Stomach (tissue), 9 donors: ENCODE measurements around the gene ADAM22. TPM values are rescaled to one million over a fixed set of nuclear protein-coding genes. Genes with fewer than 3 reads are reported as not detected.

Experiments
- DNase-seq, 2 donors: peaks; one replicate each; pipeline versions ENCODE4 v3.0.0 to v3.0.0-alpha.2; 2013 to 2019
- H3K27ac ChIP-seq, 5 donors: fragments of 200-600 bp in 4 of 5; sonication (generic) in 4 of 5; one replicate each; pipeline ENCODE4 v1.5.1; 2013 to 2019; ENCODE audit warnings: mild to moderate bottlenecking in 1 of 5, moderate library complexity in 1 of 5
- H3K27me3 ChIP-seq, 3 donors: fragments of 200-600 bp; sonication (generic); one replicate each; pipeline ENCODE4 v1.5.1; 2017 to 2019; ENCODE audit warnings: mixed run types in 1 of 3
- H3K36me3 ChIP-seq, 4 donors: fragments of 200-600 bp; sonication (generic); 1 replicate in 3 of 4; 2 replicates in 1 of 4; pipeline ENCODE4 v1.5.1; 2016 to 2019
- H3K4me1 ChIP-seq, 4 donors: fragments of 200-600 bp; sonication (generic); one replicate each; pipeline ENCODE4 v1.5.1; 2016 to 2019
- H3K4me3 ChIP-seq, 4 donors: fragments of 200-600 bp; sonication (generic) in 3 of 4; one replicate each; pipeline ENCODE4 v1.5.1; 2016 to 2019; ENCODE audit warnings: mild to moderate bottlenecking in 1 of 4
- H3K9me3 ChIP-seq, 4 donors: fragments of 200-600 bp; sonication (generic); one replicate each; pipeline ENCODE4 v1.5.1; 2016 to 2019
- EP300 ChIP-seq: sonication (generic); formaldehyde crosslinking; IDR thresholded peaks from one replicate; pipeline ENCODE4 v1.6.1; 2017; ENCODE audit warnings: antibody characterized with exemption
- POLR2A ChIP-seq, 4 donors: fragments of 450-650 bp; IDR thresholded peaks; one replicate each; pipeline ENCODE4 v1.6.1; 2016; ENCODE audit warnings: antibody characterized with exemption in 4 of 4, control low read depth in 2 of 4, mild to moderate bottlenecking in 1 of 4, moderate library complexity in 1 of 4
- POLR2AphosphoS5 ChIP-seq, 3 donors: sonication (generic); formaldehyde crosslinking; IDR thresholded peaks; one replicate each; pipeline ENCODE4 v1.6.1; 2016; ENCODE audit warnings: antibody characterized with exemption in 3 of 3
- WGBS, 5 donors: extraction: QIAGEN DNeasy Blood & Tissue Kit in 3 of 5; methylation state at CpG; one replicate each; pipeline versions ENCODE4 v1.1.5 to v1.1.7; 2013 to 2018; 5-methylcytosine and 5-hydroxymethylcytosine counted together
- intact Hi-C: fragments of 100-400 bp; cut with DNase I; formaldehyde crosslinking; loops from one replicate; pipeline ENCODE4 v1.15.1; 2023; ENCODE audit warnings: low total_unique reads
- polyA plus RNA-seq, 3 donors: library from polyadenylated mRNA; stranded (reverse); fragments of 200-250 nt; gene quantifications; one replicate each; pipeline ENCODE4 v1.2.3, GENCODE V29; 2013
- total RNA-seq, 5 donors: library from RNA; depleted of rRNA; stranded (reverse); fragments of >200 nt; gene quantifications; one replicate each; pipeline versions ENCODE4 v1.1.0 to v1.2.3, GENCODE V29; 2014 to 2016
- TF ChIP-seq, protein P1 (sequence below), 7 experiments: fragments of 450-650 bp in 4 of 7; fragments of 200-600 bp in 3 of 7; sonication (generic) in 3 of 7; IDR thresholded peaks; one replicate each; pipeline ENCODE4 v1.5.1; 2016 to 2019; ENCODE audit warnings: antibody characterized with exemption in 7 of 7, control low read depth in 2 of 7, mild to moderate bottlenecking in 1 of 7
- donor health status: healthy with polysubstance abuse.
- donor health status: Bipolar disorder and iron deficiency.
- donor health status: healthy.

The ADAM22 gene
- total and polyA plus RNA-seq, 8 donors: 0.06 to 16.8 (median 0.29) TPM; not detected in 1

DNA sequence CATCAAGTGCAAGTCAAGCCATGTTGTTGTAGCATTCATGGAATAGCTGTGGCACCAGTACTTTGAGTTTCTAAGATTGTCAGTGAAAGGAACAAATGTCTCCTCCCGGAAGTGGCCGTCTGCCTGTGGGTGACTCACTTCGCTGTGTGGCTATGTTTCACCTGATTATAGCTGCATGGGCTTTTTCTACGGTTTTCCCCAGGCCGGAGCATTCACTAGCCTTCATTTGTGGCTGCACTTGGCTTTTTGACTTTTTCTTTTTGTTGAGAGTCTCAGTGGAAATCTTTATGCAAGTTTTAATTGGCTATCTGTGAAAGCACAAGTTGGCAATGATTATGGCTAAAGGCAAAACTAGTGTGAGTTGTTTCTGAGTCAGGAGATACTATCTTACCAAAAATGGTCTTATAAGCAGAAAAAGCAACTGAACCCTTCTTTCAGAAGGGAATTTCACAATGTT is 250.8 kb downstream of the ADAM22 start:
- TF ChIP-seq POLR2AphosphoS5 (IDR thresholded peaks at IDR 0.05) (no peak), EP300 (no peak), POLR2A (IDR thresholded peaks at IDR 0.05) (no peak)
- TF ChIP-seq, protein P1, sequence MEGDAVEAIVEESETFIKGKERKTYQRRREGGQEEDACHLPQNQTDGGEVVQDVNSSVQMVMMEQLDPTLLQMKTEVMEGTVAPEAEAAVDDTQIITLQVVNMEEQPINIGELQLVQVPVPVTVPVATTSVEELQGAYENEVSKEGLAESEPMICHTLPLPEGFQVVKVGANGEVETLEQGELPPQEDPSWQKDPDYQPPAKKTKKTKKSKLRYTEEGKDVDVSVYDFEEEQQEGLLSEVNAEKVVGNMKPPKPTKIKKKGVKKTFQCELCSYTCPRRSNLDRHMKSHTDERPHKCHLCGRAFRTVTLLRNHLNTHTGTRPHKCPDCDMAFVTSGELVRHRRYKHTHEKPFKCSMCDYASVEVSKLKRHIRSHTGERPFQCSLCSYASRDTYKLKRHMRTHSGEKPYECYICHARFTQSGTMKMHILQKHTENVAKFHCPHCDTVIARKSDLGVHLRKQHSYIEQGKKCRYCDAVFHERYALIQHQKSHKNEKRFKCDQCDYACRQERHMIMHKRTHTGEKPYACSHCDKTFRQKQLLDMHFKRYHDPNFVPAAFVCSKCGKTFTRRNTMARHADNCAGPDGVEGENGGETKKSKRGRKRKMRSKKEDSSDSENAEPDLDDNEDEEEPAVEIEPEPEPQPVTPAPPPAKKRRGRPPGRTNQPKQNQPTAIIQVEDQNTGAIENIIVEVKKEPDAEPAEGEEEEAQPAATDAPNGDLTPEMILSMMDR (IDR thresholded peaks at IDR 0.05): no peak
- Histone ChIP-seq H3K9me3 (no peaks in the 10 kb centered on the region), H3K4me1 (no peaks in the 10 kb centered on the region), H3K27me3 (no peaks in the 10 kb centered on the region), H3K4me3 (no peak overlapping the region), H3K36me3 (no peaks in the 10 kb centered on the region), H3K27ac (no peak overlapping the region)
- intact Hi-C loops: no loop called here
- 84 to 90% (median 87%) methylated on average over 5 of the region's 5 CpGs for WGBS, 5 donors
- no peak for DNase-seq

DNA sequence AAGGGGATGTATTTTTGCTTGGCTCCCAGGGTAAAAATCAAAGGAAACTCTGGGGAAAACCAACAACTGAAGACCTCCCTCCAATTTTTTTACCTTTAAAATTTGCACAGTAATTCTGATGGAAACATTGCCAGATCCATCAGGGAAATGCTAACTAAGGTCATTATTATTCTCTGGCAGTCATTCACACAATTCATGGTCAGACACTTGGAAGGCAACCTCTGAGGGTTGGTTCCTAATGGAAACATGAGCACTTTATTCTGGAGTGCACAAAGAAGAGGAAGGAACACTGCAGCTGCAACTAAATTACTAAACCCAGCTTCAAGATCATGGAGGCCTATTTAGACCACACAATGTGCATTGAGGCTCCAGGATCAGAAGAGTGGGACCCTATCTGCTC is 251.6 kb downstream of the ADAM22 start:
- no peaks in the 10 kb centered on the region for H3K9me3 ChIP-seq
- no peaks in the 10 kb centered on the region for H3K4me1 ChIP-seq
- H3K27me3 ChIP-seq: no peaks in the 10 kb centered on the region
- DNase-seq: no peak
- H3K36me3 ChIP-seq: no peaks in the 10 kb centered on the region
- intact Hi-C loops: no loop called here
- H3K4me3 ChIP-seq: no peak overlapping the region
- no peak overlapping the region for H3K27ac ChIP-seq
- TF ChIP-seq, protein P1 (IDR thresholded peaks at IDR 0.05): no peak
- TF ChIP-seq EP300: no peak
- TF ChIP-seq POLR2A (IDR thresholded peaks at IDR 0.05): no peak
- no peak for TF ChIP-seq POLR2AphosphoS5 (IDR thresholded peaks at IDR 0.05)

DNA sequence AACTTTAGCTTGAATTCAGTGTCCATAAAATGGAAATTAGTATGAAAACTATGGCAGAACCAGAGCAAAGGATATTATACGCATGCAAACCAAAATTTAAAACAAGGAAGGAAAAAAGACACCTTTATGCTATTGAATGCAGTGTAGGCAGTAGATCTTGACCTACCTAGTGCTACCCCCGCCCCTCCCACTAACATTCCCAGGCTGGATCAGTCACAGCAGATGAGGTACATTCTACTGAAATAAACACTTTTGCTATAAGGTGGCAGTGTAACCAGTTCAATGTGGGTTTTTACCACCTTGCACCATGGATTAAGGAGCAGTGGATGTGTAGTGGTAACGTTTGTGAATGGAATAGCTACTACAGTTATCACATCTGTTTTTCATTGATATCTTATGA is 257.9 kb downstream of the ADAM22 start:
- Histone ChIP-seq H3K9me3 (no peaks in the 10 kb centered on the region), H3K4me3 (no peak overlapping the region), H3K36me3 (no peaks in the 10 kb centered on the region), H3K27me3 (no peaks in the 10 kb centered on the region), H3K27ac (no peak overlapping the region), H3K4me1 (no peaks in the 10 kb centered on the region)
- intact Hi-C loops: no loop called here
- WGBS, 5 donors: 77 to 87% (median 80%) methylated on average over 3 of the region's 3 CpGs
- TF ChIP-seq POLR2AphosphoS5 (IDR thresholded peaks at IDR 0.05) (no peak), EP300 (no peak), POLR2A (IDR thresholded peaks at IDR 0.05) (no peak)
- TF ChIP-seq, protein P1 (IDR thresholded peaks at IDR 0.05): no peak
- DNase-seq: no peak

DNA sequence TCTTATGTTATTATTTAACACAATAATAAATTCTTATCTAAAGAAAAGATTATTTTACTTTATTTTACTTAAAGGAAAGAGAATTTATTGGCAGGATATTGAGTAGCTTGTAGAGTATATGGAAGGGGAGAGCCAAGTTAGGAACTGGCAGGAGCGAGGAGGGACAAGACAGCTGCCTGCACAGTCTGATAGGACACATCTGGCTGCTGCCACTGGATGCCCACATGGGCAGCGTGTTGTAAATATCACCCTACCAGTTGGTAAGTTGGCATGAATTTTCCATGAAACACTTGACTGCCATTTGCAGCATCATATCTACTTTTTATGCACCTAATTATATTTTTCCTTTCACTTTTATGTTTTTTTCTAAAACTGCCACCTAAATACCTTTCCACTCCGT is 266.2 kb downstream of the ADAM22 start:
- Histone ChIP-seq H3K9me3 (no peaks in the 10 kb centered on the region), H3K4me3 (no peak overlapping the region), H3K4me1 (no peaks in the 10 kb centered on the region), H3K27me3 (no peaks in the 10 kb centered on the region), H3K27ac (no peak overlapping the region), H3K36me3 (peaks cover 11 to 45% (median 40%) of the 10 kb centered on the region in 4 donors)
- intact Hi-C loops: no loop called here
- no peak for DNase-seq
- TF ChIP-seq POLR2AphosphoS5 (IDR thresholded peaks at IDR 0.05) (no peak), EP300 (no peak), POLR2A (IDR thresholded peaks at IDR 0.05) (no peak)
- TF ChIP-seq, protein P1 (IDR thresholded peaks at IDR 0.05): no peak
- 77 to 90% (median 86%) methylated on average over 3 of the region's 3 CpGs for WGBS, 5 donors
